B cell (primary cell): ENCODE data around the gene LGI1.

ENCODE experiments used
- EZH2 ChIP-seq: IDR thresholded peaks from 2 replicates; pipeline ENCODE4 v1.6.1; 2012; ENCODE audit warnings: borderline replicate concordance, low read depth, mild to moderate bottlenecking, moderate library complexity, low read length; ENCODE audit not compliant: insufficient read depth, poor library complexity, severe bottlenecking
- TF ChIP-seq, protein P1 (sequence below): fragments of 200-600 bp; IDR thresholded peaks from one replicate; pipeline ENCODE4 v1.8.0; 2022; ENCODE audit warnings: antibody characterized with exemption, mild to moderate bottlenecking

DNA sequence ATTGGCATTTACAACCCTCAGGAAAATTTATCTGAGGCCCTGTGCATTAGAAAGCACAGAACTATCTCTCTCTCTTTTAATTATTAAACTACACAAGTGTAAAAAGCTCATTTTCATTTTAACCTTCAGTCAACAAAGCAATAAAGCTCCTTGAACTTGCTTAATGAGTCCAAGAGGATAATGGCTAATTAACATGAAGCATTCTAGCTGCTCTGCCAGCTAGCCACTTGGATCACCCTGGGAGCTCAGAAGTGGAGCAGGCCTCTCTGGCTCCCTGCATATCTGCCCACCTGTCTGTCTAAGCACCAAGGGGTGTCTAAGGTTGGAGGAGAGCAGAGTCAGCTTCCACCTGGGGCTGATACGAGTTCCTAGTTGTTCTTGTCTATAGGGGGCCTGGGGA is 80.1 kb downstream of the LGI1 start:
- TF ChIP-seq EZH2, result no peak
- TF ChIP-seq, protein P1, sequence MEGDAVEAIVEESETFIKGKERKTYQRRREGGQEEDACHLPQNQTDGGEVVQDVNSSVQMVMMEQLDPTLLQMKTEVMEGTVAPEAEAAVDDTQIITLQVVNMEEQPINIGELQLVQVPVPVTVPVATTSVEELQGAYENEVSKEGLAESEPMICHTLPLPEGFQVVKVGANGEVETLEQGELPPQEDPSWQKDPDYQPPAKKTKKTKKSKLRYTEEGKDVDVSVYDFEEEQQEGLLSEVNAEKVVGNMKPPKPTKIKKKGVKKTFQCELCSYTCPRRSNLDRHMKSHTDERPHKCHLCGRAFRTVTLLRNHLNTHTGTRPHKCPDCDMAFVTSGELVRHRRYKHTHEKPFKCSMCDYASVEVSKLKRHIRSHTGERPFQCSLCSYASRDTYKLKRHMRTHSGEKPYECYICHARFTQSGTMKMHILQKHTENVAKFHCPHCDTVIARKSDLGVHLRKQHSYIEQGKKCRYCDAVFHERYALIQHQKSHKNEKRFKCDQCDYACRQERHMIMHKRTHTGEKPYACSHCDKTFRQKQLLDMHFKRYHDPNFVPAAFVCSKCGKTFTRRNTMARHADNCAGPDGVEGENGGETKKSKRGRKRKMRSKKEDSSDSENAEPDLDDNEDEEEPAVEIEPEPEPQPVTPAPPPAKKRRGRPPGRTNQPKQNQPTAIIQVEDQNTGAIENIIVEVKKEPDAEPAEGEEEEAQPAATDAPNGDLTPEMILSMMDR, result no peak
